ENCODE measurements around the gene PLA2G4B. TPM values are rescaled to one million over a fixed set of nuclear protein-coding genes. Genes with fewer than 3 reads are reported as not detected.

PLA2G4B gene
- total and polyA plus RNA-seq, 2 of the 8 experiments (the other 6 are each of a cell fraction or from before 2014, with no cell fraction given), result 4.2 to 9.2 TPM

GRCh38 chr15:41891946-41892345 lies 53.3 kb downstream of the PLA2G4B start:
- H2AFZ ChIP-seq (ENCODE audit: low read length), result no peak overlapping the region
- WGBS, 2 experiments (ENCODE audit: extremely low coverage in 1 of 2, insufficient coverage in 1 of 2, insufficient read length in 1 of 2, insufficient replicate concordance in 2 of 2, low coverage in 1 of 2, low lambda C conversion rate in 2 of 2, missing lambda C conversion rate in 1 of 2), result 93% methylated on average over 3 of the region's 3 CpGs; no CpG with 5 or more reads in 1 of the 2 experiments
- no peak overlapping the region for H2BK120ac ChIP-seq (replicated peaks; ENCODE audit: low read depth, low read length)
- no peak overlapping the region for H4K8ac ChIP-seq (ENCODE audit: extremely low read depth, insufficient read depth, low read length)
- no peaks in the 10 kb centered on the region for H3K23me2 ChIP-seq (ENCODE audit: low read depth, low read length)
- peaks cover 0 to 2% (median 0%) of the 10 kb centered on the region in 4 experiments; a peak in 3 of 7 replicates for H3K4me1 ChIP-seq (replicated peaks in 1 of 4; ENCODE audit: control insufficient read depth in 3 of 4, insufficient read depth in 4 of 4, low read length in 3 of 4)
- no peak for DNase-seq (ENCODE audit: low read depth in 1 of 2, low spot score in 2 of 2)
- no peaks in the 10 kb centered on the region for H3K9me3 ChIP-seq (ENCODE audit: insufficient read depth in 2 of 2, low read depth in 1 of 2, low read length in 1 of 2)
- H3K9ac ChIP-seq (replicated peaks in 1 of 4; ENCODE audit: extremely low read depth in 1 of 4, low read depth in 3 of 4, low read length in 3 of 4), result no peak overlapping the region
- no peak for TF ChIP-seq NANOG (IDR thresholded peaks at IDR 0.05; ENCODE audit: insufficient read depth, low read depth, low read length, poor library complexity, severe bottlenecking)
- no peak for TF ChIP-seq MAX (IDR thresholded peaks at IDR 0.05)
- no peak for TF ChIP-seq KDM5A (IDR thresholded peaks at IDR 0.05; ENCODE audit: low read length)
- no peak for TF ChIP-seq JUN (IDR thresholded peaks at IDR 0.05; ENCODE audit: low read depth, low read length)
- TF ChIP-seq BACH1 (IDR thresholded peaks at IDR 0.05; ENCODE audit: low read length), result no peak
- H3K18ac ChIP-seq (ENCODE audit: extremely low read depth, low read length), result no peak overlapping the region
- H3K27ac ChIP-seq (ENCODE audit: low read depth, low read length), result no peak overlapping the region
- ChIA-PET POLR2A (ENCODE audit: partially characterized antibody) (interaction anchor here (0.9 kb wide), 1 partner anchor 11 kb away, joined by 5 read pairs; no protein-coding TSS in a partner anchor), CTCF (ENCODE audit: partially characterized antibody) (interaction anchor here (1.1 to 4.3 kb wide), 7 partner anchors 12 to 119 kb away, joined by 3 to 29 read pairs (median 5); partner anchors contain the start of gene MAPKBP1)
- no peak overlapping the region for H2BK20ac ChIP-seq (ENCODE audit: low read length)
- no peak overlapping the region for H3K56ac ChIP-seq (replicated peaks; ENCODE audit: insufficient read length, low read depth, low read length)
- H3K36me3 ChIP-seq (ENCODE audit: control insufficient read depth in 2 of 4, insufficient read depth in 4 of 4, low read length in 3 of 4), result no peaks in the 10 kb centered on the region
- H3K14ac ChIP-seq (ENCODE audit: insufficient read length), result no peak overlapping the region
- no peak overlapping the region for H2BK12ac ChIP-seq (ENCODE audit: low read depth, low read length)
- H3K4me3 ChIP-seq (ENCODE audit: extremely low read depth in 1 of 4, insufficient read depth in 2 of 4, low read depth in 3 of 4, low read length in 4 of 4), result no peak overlapping the region
- H2BK15ac ChIP-seq (ENCODE audit: low read length), result no peak overlapping the region
- H4K5ac ChIP-seq (ENCODE audit: insufficient read length, low read depth, low read length), result no peak overlapping the region
- no peak overlapping the region for H3K23ac ChIP-seq (ENCODE audit: insufficient read length)
- H4K91ac ChIP-seq (replicated peaks; ENCODE audit: insufficient read length, low read length), result no peak overlapping the region
- no peak overlapping the region for H2BK5ac ChIP-seq (ENCODE audit: low read depth, low read length)
- no peak overlapping the region for H2AK5ac ChIP-seq (ENCODE audit: low read depth, low read length)
- H4K20me1 ChIP-seq (replicated peaks in 1 of 2; ENCODE audit: control insufficient read depth in 1 of 2, insufficient read depth in 2 of 2, low read length in 2 of 2), result no peaks in the 10 kb centered on the region
- H3K4ac ChIP-seq (replicated peaks; ENCODE audit: insufficient read length, low read depth, low read length), result no peak overlapping the region
- no peak for FAIRE-seq
- H3K27me3 ChIP-seq (replicated peaks in 1 of 4; ENCODE audit: control insufficient read depth in 3 of 4, extremely low read depth in 1 of 4, insufficient read depth in 3 of 4, low read length in 3 of 4), result no peaks in the 10 kb centered on the region; a peak in 1 of 7 replicates
- no peak overlapping the region for H3K4me2 ChIP-seq (ENCODE audit: insufficient read depth in 1 of 2, low read depth in 2 of 2, low read length in 2 of 2)
- H3K79me1 ChIP-seq (ENCODE audit: low read depth, low read length), result no peaks in the 10 kb centered on the region
- H3K79me2 ChIP-seq (ENCODE audit: control insufficient read depth in 1 of 2, insufficient read depth in 2 of 2, low read length in 2 of 2), result no peaks in the 10 kb centered on the region
